HG03280 (cell line): ENCODE results near the gene SPDYE1.
"Not testable (repeated sequence)": the region's sequence is repeated elsewhere in the genome, so short reads cannot be mapped to it uniquely, and the experiment has no call there.

Source experiments
- ATAC-seq: cut with Tn5 transposase; IDR thresholded peaks from one replicate; pipeline ENCODE4 v1.9.1; 2021; ENCODE audit warnings: mild to moderate bottlenecking, moderate library complexity; ENCODE audit not compliant: unreplicated experiment

The SPDYE1 gene, protein sequence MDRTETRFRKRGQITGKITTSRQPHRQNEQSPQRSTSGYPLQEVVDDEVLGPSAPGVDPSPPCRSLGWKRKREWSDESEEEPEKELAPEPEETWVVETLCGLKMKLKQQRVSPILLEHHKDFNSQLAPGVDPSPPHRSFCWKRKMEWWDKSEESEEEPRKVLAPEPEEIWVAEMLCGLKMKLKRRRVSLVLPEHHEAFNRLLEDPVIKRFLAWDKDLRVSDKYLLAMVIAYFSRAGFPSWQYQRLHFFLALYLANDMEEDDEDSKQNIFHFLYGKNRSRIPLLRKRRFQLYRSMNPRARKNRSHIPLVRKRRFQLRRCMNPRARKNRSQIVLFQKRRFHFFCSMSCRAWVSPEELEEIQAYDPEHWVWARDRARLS

DNA sequence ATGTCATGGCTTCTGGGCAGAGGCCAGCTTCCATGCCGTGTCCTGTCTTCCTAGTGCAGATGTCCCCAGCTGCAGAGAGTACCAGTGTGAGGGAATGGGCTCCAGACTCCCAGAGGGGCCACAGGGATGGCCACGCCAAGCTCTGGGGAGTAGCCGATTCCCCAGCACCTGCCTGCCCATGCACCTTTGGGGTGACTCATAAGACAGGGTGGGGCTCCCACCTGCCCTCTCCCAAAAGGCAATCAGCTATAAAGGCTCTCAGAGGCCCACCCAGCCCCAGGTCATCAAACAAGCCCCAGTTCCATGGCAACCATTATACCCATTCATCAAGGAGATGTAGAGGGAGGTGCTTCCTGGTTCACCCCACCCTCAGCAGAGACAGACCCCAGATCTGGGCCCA lies at the start of gene SPDYE1:
Gene SPDYE1, plus strand, starts transcription at position 366 of the 400 bp plus-strand sequence. CDS start 2,053 bp downstream, outside the sequence.
- ATAC-seq: not testable (repeated sequence)

DNA sequence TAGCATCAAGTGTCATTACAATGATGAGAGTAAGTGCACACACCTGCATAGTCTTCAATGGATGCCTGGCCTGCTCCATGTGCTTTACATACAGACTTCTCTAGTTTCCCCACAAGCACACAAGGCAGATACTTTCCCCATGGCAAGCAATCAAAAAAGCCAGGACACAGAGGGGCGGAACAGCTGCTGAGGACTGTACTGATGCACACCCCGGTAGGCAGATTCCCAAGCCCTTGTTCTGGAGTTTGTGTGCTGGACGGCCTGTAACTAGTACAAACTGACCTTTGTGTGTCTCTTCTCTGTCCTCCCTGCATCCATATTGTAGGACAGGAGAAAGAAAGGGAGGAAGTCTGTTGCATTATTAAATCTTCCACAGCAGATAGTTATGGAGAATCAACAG lies 45.7 kb upstream of the SPDYE1 start:
- no peak for ATAC-seq

DNA sequence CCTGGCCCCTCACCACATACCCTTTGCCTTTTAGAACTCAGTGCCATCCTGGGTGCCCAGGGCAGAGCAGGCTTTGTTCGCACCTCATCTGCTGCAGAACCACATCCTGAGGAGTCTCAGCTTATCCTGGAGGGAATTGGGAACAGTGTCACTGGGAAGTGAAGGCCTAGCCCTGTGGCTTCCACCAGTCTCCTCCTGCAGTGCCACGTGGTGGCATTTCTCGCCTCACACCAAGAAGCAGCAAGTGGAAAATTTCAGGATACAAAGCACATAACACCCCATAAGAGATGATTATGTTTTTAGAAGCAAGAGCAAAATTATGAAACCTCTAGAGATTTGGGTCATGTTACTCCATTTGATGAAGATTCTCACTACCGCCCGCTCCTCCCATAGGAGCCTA lies 44.6 kb upstream of the SPDYE1 start:
- ATAC-seq: no peak

DNA sequence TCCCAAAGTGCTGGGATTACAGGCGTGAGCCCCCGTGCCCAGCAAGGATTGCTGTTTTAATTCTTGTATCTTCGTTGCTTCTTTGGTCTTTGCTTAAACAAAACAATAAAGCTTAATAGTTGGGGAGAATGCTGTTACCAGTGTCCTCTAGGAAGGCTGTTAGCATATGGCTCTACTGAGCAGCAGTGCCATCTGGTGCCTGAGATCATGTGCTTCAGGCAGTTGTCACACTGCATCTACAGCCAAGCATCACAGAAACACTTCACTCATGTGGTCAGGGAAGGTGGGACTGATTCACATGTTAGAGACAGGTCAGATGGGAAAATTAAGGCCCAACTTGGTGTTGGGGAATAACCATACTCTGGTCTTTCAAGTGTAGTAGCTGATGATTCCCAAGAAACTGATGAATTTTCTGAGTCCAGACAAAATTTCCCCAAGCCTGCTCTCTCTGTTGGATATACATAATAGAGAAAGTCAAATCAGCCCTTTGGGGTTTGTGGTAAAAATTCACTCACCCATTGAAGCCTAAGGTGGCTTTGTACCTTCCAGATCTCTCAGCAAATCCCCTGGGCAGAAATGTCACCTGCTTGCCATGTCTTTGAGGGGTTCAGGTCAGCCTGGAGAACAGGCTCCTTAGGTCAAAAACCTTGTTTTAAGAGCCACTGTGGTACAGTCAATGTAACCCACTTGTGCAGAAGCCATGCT lies 43.0 kb upstream of the SPDYE1 start:
- ATAC-seq: no peak

DNA sequence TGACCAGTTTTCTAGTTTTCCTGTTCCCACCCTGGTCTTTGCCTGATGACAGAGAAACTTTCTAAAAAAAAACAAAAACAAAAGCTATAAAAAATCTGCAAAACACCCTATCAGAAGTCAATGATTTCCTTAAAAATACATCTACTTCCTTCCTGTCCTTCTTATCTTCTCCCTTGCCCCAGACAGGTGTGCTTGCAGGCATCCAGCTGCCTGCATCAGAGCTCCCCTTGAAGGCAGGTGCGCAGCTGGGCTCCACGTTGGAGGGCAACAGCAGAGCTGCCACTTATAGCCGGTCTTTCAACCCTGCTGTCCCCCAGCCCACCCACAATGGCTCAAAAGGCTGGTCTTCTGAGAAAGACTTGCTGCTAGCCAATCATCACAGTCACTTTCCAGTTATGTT lies 41.7 kb upstream of the SPDYE1 start:
- ATAC-seq: no peak

DNA sequence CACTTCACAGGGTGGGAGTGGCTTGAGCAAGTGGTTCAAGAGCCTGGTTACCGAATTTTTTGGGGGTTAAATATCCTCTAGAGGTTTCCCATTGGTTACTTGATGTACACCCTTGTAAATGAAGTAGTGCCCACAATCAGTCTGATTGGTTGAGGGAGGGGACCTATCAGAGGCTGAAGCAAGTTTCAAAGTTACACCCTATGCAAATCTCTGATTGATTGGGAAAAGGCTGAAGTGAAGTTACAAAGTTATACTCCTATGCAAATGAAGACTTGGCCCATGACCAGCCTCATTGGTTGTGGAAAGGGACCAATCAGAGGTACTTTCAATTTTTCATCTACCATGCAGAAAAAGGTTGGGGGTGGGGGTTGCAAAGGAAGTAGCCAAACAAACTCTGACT lies 36.8 kb upstream of the SPDYE1 start:
- ATAC-seq: no peak

DNA sequence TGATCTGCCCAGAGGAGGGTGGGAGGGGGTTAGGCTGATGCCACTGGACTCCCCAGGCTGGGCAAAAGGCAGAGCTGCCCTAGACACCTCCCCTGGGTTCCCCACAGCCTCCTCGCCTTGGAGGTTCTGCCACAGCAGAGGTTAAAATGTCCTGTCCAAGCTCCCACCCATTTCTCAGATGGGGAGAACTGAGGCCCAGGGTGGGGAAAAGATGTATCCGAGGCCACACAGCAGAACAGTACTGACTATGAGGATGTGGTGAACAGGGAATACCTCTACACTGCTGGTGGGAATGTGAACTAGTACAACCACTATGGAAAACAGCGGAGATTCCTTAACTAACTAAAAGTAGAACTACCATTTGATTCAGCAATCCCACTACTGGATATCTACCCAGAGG lies 31.3 kb upstream of the SPDYE1 start:
- not testable (repeated sequence) for ATAC-seq

DNA sequence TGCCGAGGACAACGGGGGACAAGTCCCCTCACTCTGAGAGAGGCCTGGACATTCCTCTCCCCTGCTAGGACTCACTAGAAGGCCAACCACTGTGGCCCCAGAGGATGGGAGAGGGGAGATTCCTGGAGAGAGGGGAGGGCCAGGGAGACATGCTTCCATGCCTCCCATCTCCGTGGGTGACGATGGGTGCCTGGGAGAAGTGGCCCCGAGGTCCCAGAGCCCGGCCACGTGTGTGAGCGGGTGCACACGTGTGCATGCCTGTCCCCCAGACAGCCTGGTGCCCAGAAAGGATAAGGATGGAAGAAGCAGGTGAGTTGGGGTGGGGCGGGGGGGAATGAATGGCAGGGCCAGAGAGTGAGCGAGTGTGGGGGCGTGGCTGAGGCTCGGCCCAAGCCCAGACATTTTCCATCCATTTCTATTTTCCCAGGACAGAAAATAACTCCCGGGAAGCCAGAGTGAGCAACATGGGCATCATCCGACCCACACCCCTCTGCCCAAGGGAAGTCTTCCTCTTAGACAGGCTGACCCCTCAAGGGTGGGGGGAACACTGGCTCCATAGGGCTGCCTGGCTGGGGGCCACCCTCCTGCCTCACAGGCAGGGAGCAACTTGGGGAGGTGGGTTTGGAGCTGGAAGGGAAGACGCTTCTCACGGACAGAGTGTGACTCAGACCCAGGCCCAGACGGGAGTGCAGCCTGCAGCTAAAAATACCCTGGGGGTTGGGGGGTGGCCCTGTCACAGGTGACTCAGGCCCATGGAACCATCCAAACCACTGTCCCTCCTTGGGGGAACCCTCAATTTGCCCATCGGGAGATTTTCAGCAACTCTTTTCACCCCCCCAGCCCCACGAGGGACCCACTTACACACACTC lies 29.3 kb upstream of the SPDYE1 start:
- not testable (repeated sequence) for ATAC-seq

DNA sequence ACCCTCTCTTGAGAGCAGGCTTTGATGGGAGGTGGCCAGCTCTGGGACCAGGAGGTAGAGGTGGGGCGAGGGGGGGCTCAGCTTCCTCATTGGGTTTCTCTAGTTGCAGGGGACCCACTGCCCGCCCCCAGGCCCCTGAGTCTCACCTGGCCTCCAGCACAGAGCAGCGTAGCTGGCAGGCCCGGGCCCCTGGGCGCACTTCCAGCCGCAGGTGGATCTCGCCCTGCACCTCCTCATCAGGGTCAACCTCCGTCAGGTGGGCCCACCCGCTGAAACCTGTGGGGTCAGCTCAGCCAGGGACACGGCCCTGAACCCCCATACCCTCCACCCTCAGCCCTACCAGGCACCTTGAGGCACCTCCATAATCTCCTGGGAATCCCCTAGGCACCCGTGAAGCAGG lies 28.1 kb upstream of the SPDYE1 start:
- not testable (repeated sequence) for ATAC-seq

DNA sequence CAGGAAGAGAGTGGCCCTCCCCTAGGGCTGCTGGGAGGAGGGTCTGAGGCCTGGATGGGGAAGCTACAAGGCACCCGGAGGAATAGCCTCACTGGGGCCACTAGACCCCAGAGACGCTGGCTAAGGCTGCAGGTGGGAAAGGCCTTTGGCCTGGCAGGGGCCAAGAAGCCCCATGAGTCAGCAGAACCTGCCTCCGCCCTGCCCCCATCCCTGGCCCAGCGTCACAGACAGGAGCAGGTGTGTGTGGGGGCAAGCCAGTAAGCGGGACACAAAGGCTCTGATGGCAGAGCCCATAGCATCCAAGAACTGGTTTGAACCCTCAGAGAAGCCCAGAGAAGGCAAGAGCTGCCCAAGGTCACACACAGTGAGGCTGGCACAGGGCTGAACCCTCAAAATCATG lies 27.0 kb upstream of the SPDYE1 start:
- ATAC-seq: not testable (repeated sequence)

DNA sequence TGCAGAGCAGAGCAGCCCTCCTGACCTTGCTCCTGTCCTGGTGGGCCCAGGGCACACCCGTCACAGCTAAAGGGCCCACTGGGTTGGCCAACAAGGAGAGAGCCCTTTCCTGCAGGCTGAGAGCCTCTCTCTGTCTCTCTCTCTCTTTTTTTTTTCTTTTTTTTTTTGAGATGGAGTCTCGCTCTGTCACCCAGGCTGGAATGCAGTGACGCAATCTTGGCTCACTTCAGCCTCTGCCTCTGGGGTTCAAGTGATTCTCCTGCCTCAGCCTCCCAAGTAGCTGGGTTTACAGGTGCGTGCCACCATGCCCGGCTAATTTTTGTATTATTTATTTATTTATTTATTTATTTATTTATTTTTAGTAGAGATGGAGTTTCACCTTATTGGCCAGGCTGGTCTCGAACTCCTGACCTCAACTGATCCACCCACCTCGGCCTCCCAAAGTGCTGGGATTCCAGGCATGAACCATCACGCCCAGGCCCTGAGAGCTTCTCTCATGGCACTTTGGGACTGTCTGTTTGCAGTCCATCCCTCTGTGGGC lies 23.6 kb upstream of the SPDYE1 start:
- ATAC-seq: not testable (repeated sequence)

DNA sequence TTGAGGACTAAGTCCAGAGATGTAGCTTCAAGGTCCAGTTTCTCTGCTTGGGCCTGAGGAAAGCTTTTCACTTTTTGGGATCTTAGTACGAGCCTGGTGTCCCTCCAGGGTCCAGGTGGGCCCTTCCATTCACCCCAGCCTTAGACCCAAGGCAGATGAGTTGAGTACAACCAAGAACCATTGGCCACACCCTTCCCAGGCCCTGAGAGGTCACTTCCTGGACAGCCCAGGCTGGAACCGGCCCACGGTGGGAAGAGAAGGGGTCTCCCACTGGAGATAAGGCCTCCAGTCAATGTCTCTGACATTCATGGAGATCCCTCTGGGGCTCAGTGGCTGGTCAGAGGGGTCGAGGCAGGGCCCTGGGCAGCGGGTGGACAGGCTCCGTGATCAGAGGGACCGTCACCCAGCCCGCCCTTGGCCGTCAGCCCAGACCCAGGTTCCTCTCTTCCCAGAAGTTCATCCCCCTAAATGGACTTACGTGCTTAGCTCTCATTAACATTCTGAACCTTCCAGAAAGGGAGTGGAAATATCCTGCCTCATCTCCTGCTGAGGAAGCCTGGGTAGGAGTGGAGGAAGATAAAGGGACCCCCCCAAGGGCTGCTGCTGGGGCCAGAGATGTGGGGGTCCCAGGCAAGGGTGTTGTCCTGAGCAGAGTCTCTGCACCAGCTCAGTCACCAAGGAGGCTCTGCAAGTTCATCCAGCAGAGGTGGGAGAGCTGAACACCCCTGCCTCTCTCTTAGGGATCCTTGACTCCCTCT lies 22.8 kb upstream of the SPDYE1 start:
- ATAC-seq: not testable (repeated sequence)

DNA sequence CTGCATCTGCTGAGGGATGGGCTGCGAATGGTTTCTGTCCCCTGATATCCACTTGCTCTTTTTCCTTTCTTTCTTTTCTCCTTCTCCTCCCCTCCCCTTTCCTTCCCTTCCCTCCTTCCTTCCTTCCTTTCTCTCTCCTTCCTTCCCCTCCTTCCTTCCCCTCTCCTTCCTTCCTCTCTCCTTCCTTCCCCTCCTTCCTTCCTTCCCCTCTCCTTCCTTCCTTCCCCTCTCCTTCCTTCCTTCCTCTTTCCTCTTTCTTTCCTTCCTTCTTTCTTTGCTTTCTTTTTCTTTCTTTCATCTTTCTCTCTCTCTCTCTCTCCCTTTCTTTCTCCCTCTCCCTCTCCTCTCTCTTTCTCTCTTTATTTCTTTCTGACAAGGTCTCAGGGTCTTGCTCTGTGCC lies 20.2 kb upstream of the SPDYE1 start:
- ATAC-seq: no peak

DNA sequence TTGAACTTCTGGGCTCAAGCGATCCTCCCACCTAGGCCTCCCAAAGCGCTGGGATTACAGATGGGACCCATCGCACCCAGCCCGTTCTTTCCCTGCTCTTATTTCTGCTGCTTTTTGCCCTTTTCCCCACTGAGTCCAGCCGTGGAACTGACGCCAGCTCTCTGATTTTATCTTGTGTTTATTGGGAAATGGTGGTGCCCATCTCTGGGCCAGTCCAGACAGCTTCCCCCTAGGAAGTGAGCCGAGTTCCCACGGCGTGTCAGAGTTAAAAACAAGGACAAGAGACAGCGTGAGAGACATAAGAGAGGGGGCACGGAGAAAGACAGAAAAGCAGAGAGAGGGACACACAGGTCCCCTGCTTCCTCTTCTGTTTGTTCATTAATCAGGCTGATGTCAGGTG lies 19.6 kb upstream of the SPDYE1 start:
- ATAC-seq: not testable (repeated sequence)

DNA sequence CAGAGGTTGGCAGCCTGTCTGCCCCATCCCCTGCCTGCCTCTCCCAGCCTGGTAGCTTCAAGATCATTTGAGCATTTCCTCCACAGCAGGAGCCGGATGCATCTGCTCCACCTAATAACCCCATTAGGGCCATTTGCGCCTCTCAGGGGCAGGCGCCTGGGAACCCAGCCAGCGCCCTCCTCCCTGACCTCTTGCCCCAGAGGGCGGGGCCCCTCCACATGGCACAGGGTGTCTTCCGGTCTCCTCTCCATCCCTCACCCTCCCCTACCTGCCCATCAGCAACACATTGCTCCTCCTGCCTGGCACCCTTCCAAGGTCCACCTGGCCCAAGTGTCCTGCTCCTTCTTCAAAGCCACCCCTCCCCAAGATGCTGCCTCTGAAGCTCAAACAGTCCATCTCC lies 14.8 kb upstream of the SPDYE1 start:
- ATAC-seq: not testable (repeated sequence)

DNA sequence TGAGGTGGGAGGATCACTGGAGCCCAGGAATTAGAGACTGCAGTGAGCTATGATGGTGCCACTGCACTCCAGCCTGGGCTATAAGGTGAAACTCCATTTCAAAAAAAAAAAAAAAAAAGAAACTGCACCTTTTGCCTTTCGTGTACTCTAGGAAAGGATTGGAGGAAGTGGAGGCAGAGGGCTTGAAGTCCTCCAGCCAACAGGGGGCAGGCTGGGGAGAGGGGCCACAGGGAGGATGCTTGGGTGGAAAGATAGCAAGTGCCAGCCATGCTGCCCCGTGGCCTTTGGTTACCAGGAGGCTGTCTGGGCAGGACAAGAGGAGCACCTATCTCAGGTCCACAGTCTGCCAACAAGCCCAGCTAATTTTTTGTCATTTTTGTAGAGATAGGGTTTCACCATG lies 14.0 kb upstream of the SPDYE1 start:
- not testable (repeated sequence) for ATAC-seq

DNA sequence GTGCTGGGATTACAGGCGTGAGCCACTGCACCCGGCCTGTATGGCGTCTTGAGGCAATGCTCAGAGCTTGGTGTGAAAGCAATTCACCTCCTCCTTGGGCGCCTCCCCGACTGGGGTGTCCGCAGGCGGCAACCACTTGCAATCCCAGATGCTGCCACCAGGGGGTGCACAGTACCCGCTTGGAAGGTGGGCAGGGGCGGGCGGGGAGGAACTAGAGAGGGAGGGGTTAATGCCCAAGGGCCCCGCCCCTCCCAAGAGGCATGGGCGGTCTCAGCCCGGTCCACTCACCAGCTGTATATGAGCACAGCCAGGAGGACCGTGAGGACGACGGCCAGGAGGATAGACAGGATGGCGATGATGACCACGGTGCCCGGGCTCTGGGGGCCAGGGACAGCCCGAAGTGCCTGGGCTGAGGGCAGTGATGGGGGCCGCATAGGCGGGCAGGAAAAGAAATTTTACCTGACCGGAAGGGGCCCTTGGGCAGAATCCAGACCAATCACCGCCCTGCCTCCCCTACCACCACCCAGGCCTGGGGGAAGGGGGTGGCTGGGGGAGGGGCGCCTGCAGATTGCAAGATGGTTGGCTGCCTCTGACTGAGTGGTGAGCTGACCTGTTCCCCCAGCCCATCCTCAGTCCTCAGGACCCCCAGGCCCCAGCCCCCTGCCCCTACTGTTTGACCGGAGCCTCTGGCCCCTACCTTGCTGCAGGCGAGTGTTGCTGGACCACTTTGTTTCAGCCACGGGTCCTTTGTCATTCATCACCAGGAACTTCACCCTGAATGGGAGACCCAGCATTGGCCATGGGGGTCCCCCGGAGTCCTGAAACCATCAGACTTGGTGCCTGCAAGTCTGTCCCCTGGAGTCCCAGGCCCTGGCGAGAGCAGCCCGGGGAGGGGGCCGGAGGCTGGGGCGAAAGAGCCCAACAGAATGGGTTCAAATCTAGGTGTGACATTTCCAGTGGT lies 11.5 kb upstream of the SPDYE1 start:
- peak; percentile 82 for ATAC-seq

DNA sequence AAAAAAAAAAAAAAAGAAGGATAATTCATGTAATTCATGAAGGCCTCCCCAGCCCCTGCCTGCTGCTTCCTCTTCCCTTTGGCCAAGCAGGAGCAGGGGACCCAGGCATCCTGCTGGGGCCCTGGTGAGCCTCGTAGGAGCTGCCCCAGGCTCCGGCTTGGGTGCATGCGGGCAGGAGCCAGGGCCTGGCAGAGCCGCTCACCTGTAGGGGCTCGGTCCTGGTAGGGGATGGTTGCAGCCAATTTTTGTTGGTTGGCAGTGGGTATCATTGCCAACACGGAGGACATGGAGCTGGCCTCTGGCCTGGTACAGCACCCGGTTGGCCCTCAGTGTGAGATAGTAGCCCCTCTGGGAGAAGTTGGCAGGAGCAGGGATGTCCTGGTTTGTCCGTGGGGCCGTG lies 10.2 kb upstream of the SPDYE1 start:
- not testable (repeated sequence) for ATAC-seq

DNA sequence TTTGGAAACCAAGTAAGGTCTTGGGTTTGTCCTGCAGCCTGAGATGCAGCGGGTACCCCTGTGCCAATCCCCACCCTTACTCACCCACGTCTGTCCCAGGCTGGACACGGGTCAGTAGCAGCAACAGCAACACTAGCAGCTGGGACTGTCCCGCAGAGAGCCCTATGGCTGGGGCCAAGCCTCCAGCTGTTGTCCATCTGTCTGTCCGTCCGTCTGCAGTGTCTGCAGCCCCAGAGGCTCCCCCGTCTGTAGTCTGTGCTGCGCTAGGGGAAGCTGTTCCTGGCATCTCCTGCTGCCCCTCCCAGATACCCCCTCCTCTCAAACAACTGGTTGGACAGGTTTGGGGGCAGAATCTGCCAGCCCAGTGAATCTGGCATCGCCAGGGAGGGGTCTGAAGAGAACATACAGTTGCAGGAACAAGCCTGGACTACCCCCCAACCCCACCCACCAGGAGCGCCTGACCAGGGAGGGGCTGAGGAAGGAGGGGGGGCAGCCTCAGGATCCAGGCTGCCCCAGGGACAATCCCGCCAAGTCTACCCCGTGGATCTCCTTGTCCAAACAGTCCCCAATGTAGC lies 7.6 kb upstream of the SPDYE1 start:
- ATAC-seq: not testable (repeated sequence)
